Cardiac muscle cell (in vitro differentiated cells and primary cell): ENCODE results near the gene RHOJ. TPM values are rescaled to one million over a fixed set of nuclear protein-coding genes. Genes with fewer than 3 reads are reported as not detected.
A peak's percentile ranks its signal among the peaks of the same experiment; 100 is the strongest.

Experiments
- DNase-seq, 2 donors: peaks; one replicate each; pipeline versions ENCODE4 v3.0.0 to v3.0.0-alpha.2; 2010 to 2017; ENCODE audit warnings: low read depth in 1 of 2, low spot score in 1 of 2
- H3K27ac ChIP-seq: fragments of 200-600 bp; sonication (generic); 2 replicates; pipeline ENCODE4 v1.5.1; 2016
- H3K27me3 ChIP-seq: fragments of 200-600 bp; sonication (generic); 2 replicates; pipeline ENCODE4 v1.6.0; 2016; ENCODE audit warnings: control low read depth
- H3K36me3 ChIP-seq: fragments of 200-600 bp; sonication (generic); 2 replicates; pipeline ENCODE4 v1.5.1; 2016; ENCODE audit warnings: control low read depth
- H3K4me1 ChIP-seq: fragments of 200-600 bp; sonication (generic); 2 replicates; pipeline ENCODE4 v1.8.1; 2017; ENCODE audit warnings: low read depth, mild to moderate bottlenecking, mixed run types
- H3K4me3 ChIP-seq: fragments of 200-600 bp; sonication (generic); 2 replicates; pipeline ENCODE4 v1.5.1; 2016; ENCODE audit warnings: mild to moderate bottlenecking
- H3K9me3 ChIP-seq: fragments of 200-600 bp; sonication (generic); 2 replicates; pipeline ENCODE4 v1.5.1; 2017; ENCODE audit warnings: low read depth, mild to moderate bottlenecking, control low read depth
- CTCF ChIP-seq: IDR thresholded peaks from 2 replicates; pipeline ENCODE4 v1.5.1; 2012; ENCODE audit warnings: low read depth, mild to moderate bottlenecking, low read length
- polyA plus RNA-seq: library from polyadenylated mRNA; unstranded; fragments of >200 nt; fragmentation: Nextera tagmentation; extraction: Ambion mirVana; gene quantifications from 2 replicates; pipeline ENCODE4 v1.2.1, GENCODE V29; 2016
- total RNA-seq: library from RNA; depleted of rRNA; stranded (reverse); fragments of >200 nt; gene quantifications from 2 replicates; pipeline ENCODE4 v1.2.3, GENCODE V29; 2016

RHOJ gene
- total and polyA plus RNA-seq, 2 experiments from 2014 or later, result 0.18 TPM; not detected in 1

- TF ChIP-seq CTCF, result no peak
- Histone ChIP-seq H3K9me3 (no peaks in the 10 kb centered on the region), H3K4me1 (no peaks in the 10 kb centered on the region), H3K4me3 (no peak overlapping the region), H3K27me3 (no peaks in the 10 kb centered on the region), H3K27ac (no peak overlapping the region), H3K36me3 (no peaks in the 10 kb centered on the region)
- peak in 1 of 2 donors; percentile 46 for DNase-seq
Observed at GRCh38 chr14:63205866-63206265, 1.6 kb downstream of the RHOJ start.

GRCh38 chr14:63209160-63209559, 4.9 kb downstream of the RHOJ start:
- H3K4me3 ChIP-seq, result no peak overlapping the region
- H3K4me1 ChIP-seq, result no peaks in the 10 kb centered on the region
- H3K36me3 ChIP-seq, result no peaks in the 10 kb centered on the region
- H3K9me3 ChIP-seq, result no peaks in the 10 kb centered on the region
- no peak for DNase-seq
- H3K27ac ChIP-seq, result no peak overlapping the region
- no peak for TF ChIP-seq CTCF
- H3K27me3 ChIP-seq, result no peaks in the 10 kb centered on the region

DNA sequence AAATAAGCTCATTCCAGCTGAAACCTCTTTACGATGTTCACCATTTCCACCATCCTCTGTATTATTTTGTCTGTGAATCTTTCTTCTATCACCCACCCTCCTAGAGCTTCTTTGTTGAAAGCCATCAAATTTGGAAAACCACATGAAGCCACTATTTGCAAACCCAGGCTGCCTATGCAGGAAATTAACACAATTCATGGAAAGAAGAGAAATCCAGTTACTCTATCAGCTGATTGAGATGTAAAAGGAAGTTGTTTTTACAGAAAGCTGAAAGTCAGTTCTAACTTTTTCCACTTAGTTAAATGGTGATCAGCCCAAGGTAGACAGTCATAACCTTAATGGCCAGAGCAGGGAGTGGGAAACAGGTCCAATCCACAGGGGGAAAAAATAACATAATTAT, 6.6 kb downstream of the RHOJ start:
- Histone ChIP-seq H3K9me3 (no peaks in the 10 kb centered on the region), H3K4me1 (no peaks in the 10 kb centered on the region), H3K27ac (no peak overlapping the region), H3K36me3 (no peaks in the 10 kb centered on the region), H3K4me3 (no peak overlapping the region), H3K27me3 (no peaks in the 10 kb centered on the region)
- DNase-seq, result no peak
- no peak for TF ChIP-seq CTCF

- H3K27me3 ChIP-seq, result no peaks in the 10 kb centered on the region
- no peaks in the 10 kb centered on the region for H3K9me3 ChIP-seq
- H3K27ac ChIP-seq, result no peak overlapping the region
- TF ChIP-seq CTCF, result peak; percentile 16
- no peak overlapping the region for H3K4me3 ChIP-seq
- no peaks in the 10 kb centered on the region for H3K36me3 ChIP-seq
- DNase-seq, result no peak
- no peaks in the 10 kb centered on the region for H3K4me1 ChIP-seq
Observed at GRCh38 chr14:63212209-63212608, 8.0 kb downstream of the RHOJ start.

- no peak overlapping the region for H3K4me3 ChIP-seq
- no peaks in the 10 kb centered on the region for H3K4me1 ChIP-seq
- DNase-seq, result no peak
- no peaks in the 10 kb centered on the region for H3K36me3 ChIP-seq
- no peaks in the 10 kb centered on the region for H3K27me3 ChIP-seq
- H3K9me3 ChIP-seq, result no peaks in the 10 kb centered on the region
- H3K27ac ChIP-seq, result no peak overlapping the region
- TF ChIP-seq CTCF, result no peak
Observed at GRCh38 chr14:63212776-63213500, 8.7 kb downstream of the RHOJ start.
